HG02642 (cell line): Measurements from ENCODE around the gene DICER1.
"Not testable (repeated sequence)": the region's sequence is repeated elsewhere in the genome, so short reads cannot be mapped to it uniquely, and the experiment has no call there.

Experiments
- ATAC-seq: cut with Tn5 transposase; IDR thresholded peaks from one replicate; pipeline ENCODE4 v1.9.1; 2021; ENCODE audit warnings: mild to moderate bottlenecking; ENCODE audit not compliant: unreplicated experiment, poor library complexity

The DICER1 gene

DNA sequence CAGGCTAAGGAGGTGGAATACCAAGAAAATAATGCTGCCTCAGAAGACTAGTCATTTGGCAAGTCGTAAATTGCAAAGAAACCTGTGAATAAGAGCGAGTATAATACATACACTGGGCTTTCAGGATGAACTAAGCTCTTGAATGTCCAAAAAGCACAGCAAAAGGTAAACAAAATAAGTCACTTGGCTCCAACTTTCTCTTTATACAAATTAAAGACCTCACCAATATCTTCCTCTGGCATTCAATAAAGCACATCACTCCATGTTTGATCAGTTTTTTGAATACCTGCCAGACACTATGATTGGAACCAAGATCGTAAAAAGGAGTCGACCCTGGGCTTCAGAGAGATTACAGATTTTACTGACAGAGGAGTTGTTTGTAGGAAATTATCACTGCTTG is 3.5 kb downstream of the DICER1 start:
- no peak for ATAC-seq

DNA sequence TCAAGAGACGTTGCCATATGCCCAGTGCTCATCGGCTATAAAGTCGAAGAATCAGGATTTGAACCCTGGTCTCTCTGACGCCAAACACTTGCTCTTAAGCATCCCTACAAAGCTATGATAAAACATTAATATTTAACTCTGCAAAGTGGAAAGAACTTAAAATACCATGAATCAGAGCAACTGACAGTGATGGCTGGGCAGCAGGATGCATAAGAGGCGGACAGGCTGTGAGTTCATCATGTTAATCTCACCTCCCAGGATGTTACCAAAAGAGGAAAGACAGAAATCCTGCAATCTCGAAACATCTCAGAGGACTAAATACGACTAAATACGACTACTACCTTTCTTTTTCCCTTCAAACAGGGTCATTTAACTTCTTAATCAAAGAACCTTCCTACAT is 5.8 kb downstream of the DICER1 start:
- ATAC-seq = no peak

DNA sequence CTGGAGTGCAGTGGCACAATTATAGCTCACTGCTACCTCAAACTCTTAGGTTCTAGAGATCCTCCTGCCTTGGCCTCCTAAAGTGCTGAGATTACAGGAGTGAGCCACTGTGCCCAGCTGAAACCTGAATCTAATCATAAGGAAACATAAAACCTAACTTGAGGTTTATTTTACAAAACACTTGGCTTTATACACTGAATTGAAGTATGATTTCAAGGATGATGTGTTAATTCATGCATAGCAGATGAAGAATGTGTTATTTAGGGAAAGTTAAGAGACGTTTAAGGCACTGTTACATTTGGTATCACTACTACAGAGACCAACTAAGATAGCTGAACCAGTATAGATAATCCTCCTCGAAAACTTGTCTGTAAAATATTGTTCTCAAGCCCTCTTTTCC is 6.4 kb downstream of the DICER1 start:
- no peak for ATAC-seq

DNA sequence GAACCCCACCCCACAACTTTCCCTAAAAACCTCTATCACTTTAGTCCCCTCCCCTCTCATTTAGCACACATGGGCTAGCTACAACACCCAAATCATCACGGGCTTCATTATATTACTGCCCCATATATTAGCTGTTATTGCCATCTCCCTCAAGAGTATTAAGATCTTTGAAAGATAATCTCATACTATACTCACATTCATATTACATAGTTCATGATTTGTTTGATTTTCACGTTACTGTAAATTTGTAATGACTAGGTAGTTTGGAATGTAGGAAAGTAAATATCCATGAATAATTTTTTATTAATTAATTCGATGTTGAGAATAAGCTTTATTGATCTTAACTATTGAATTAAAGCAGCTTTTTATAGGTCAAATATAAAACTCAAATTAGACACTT is 7.9 kb downstream of the DICER1 start:
- no peak for ATAC-seq

DNA sequence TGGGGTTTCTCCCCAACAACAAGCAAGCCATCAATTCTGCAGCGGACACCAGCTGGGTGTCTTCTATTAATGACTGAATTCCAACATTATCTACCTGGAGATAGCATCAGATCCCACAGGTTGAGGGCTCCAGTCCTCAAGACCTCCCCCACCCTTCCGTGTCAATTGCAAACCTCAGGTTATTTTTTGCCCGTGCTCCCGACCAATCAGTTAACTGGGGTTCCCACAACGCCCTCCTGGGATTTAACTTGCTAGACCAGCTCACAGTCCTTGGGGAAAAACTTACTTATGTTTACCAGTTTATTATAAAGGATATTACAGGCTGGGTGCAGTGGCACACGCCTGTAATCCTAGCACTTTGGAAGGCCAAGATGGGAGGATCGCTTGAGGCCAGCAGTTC is 9.7 kb downstream of the DICER1 start:
- no peak for ATAC-seq

GRCh38 chr14:95146079-95146771 is 11.1 kb downstream of the DICER1 start:
- ATAC-seq = no peak

GRCh38 chr14:95144849-95145248 is 12.5 kb downstream of the DICER1 start:
- no peak for ATAC-seq

GRCh38 chr14:95143808-95144620 is 13.3 kb downstream of the DICER1 start:
- no peak for ATAC-seq

DNA sequence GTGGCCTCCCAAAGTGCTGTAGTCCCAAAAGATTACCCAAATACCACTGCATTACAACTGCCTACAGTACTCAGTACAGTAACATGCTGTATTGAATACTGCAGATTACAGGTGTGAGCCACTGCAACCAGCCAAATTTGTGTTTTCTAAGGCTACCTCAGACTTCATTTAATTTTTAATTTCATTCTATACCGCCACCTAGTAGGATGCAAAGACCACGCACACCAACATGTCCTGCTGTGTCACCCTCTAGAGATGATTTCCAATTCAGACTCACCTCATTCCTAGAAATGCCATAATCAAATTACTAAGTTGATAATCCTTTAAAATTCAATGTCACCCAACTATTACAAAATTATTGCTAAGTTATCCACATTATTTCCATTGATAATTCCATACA is 15.1 kb downstream of the DICER1 start:
- no peak for ATAC-seq

GRCh38 chr14:95141684-95142083 is 15.6 kb downstream of the DICER1 start:
- ATAC-seq = no peak

DNA sequence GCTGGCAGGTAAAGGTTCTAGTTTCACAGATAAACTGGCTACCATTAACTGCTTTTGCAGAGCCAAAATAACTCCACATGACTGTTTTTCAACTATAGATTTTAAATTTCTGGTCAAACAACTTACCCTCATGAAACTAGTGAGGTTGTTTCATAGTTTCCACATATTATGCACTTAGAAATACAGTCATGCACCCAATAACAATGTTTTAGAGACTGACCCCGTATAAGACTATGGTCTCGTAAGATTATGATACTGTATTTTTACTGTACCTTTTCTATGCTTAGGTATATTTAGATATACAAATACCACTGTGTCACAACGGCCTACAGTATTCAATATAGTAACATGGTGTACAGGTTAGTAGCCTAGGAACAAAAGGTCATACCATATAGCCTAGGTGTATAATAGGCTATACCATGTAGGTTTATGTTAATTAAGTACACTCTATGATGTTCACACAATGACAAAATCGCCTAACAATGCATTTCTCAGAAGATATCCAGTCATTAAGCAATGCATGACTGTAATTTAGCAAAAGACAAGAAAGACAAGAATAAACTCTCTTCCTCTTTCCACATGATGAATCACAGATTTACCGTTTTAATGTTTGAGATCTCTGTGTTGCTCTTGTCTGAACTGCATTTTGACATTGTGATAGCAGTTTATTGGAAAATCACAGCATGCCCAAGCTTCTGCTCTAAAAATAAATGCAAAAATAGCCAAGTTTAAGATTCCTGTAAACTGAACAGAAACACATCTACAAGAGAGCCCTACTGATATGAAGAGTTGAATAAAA is 17.1 kb downstream of the DICER1 start:
- ATAC-seq = no peak

GRCh38 chr14:95138876-95139275 is 18.5 kb downstream of the DICER1 start:
- ATAC-seq = no peak

DNA sequence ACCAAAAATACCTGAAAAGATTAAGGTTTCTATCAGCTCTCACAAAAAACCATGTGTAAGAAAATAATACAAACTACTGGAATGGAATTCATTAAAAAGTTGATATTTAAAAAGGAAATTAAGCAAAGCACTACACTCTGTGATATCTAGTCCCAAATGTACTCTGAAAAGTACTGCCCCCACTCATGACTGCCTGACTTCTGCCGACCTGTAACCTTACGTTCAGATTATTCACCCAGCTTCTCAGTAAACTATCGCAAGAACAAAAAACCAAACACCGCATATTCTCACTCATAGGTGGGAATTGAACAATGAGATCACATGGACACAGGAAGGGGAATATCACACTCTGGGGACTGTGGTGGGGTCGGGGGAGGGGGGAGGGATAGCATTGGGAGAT is 18.9 kb downstream of the DICER1 start:
- ATAC-seq = not testable (repeated sequence)

GRCh38 chr14:95137804-95138167 is 19.5 kb downstream of the DICER1 start:
- no peak for ATAC-seq

GRCh38 chr14:95137164-95137803 is 20.0 kb downstream of the DICER1 start:
- ATAC-seq = no peak

DNA sequence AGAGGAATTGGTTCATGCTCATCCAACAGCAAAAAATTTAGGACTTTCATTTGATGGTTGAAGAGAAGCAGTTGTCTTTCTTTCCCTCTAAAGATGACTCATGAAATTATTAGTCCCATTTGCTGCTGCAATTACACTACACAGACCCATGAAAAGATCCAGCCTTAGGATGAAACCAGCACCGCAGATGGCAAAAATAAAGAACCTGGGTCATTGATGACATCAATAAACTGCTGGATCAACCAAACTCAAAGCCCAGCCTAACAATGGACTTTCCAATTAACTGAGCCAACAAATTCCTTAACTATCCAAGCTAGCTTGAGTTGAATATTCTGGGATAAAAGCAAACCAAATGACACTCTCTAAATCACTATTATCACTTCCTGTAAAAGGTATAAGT is 20.7 kb downstream of the DICER1 start:
- ATAC-seq = no peak

DNA sequence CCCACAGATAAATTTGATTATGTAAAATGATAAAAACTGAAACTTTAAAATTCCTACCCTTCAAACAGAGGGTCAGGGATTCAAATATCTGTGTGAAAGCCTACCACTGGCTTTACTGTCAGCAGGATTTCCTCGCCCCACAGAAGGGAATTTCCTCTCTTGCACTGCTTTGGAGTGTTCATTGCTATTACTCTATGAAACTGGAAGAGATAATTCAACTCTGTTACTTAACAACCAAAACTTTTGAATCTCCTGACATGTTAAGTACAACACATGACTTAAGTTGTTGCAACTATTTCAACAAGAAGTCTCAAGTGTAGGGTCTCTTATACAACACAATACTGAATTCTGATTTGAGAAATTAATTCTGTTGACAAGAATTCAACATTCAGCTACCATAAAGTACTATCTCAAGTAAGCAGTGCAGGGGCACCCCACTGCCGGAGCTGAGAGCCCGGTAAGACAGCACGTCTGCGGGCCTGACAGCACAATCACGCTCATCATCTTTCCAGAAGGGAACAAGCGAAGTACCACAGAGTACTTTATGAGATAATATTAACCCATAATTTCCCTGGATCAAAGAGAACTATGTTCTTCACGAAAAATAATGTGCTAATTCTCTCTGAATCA is 22.9 kb downstream of the DICER1 start:
- no peak for ATAC-seq

- ATAC-seq = no peak
Observed at GRCh38 chr14:95133282-95133681, 24.0 kb downstream of the DICER1 start.

DNA sequence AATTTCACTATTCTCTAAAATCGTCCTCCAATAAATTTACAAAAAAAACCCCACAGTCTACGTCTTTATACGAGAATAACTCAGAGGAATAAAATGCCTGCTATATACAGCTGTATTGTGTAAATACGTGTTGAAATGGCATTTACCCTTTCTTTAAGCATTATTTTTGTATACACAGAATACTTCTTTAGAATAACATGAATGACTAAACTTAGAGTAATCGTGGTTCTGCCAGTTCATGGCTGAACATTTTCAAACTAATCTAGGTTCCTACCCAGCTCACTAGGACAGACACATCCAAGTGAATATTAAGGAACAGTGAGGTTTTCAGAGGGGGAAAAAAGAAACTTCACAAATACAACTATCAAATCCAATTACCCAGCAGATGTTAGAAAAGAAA is 24.6 kb downstream of the DICER1 start:
- ATAC-seq = no peak

DNA sequence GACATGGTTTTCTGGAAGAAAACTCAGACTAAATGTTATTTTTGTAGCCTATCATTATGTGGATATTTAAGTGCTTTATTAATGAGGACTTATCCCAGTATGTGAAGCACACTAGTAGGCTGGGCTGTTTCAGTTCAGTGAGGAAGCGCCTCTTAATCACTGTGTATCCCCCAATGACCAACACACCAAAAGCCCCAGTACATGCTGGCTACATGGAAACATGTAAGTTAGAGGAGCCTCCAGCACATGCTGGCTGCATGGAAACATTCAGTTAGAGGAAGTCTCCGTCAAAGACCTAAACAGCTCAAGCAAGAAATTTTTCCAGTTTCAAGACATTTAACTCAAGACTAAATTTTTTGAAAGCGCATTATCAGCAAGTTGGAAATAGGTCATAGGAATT is 26.8 kb downstream of the DICER1 start:
- ATAC-seq = no peak
